ENCODE results near the gene HAGH.

Gene HAGH

DNA sequence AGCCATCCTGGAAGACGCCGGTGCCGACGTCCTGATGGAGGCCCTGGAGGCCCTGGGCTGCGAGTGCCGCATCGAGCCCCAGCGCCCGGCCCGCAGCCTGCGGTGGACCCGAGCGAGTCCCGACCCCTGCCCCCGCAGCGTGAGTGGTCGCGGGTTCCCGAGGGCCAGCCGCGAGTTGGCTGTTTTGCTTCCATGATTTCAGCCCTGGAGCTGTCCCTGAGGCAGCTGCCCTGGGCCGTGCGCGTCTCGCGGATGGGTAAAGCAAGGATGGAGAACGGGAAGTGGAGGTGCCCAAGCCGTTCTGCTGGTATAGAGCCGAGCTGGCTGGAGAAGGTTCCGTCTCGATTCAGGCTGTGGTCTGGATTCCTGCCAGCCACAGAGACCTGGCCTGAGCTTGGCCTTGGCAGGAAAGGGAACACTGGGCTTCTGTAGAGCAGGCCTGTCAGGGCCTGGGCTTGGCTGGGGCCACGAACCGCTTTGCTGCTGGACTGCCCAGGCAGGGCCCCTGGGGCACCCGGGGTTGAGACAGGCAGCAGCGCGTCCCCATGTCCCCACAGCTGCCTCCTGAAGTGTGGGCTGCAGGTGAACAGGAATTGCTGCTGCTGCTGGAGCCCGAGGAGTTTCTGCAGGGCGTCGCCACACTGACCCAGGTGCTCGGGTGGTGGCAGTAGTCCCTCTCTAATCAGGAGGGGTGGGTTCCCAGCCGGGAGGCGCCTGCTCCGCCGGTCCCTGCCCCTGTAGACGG, 52.8 kb downstream of the HAGH start:
- no peak for DNase-seq (ENCODE audit: low read depth)

DNA sequence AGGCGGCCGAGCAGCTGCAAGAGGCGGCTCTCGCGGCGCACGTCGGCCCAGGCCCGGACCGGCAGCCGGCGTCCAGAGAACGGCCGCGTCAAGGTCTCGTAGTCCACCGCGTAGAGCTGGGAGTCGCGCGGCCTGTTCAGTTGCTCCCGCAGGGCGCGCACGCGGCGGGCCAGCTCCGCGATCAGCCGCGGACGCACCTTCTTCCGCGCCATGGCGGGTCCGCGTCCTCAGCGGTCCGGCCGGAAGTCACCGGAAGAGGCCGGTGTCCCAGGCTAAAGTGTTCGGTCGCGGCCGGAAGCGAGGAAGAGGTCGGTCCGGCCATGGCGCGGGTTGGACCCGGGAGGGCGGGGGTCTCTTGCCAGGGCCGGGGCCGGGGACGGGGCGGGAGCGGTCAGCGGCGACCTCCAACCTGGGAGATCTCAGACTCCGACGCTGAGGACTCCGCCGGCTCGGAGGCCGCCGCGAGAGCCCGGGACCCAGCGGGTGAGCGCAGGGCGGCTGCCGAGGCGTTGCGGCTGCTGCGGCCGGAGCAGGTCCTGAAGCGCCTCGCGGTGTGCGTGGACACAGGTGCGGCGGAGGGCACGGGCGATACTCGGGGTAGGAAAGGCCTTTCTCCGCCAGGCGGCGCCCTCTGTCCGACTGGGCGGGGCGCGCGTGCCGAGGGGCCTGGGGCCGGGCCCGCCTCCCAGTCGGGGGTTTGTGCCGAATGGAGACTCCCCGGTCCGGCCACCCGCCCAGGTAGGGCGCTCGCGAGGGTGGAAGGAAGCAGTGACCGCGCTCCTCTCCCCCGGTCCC, 53.5 kb downstream of the HAGH start, which contains the start of gene MRPS34:
Gene MRPS34 (minus strand): TSS at position 227 of the 795 bp plus-strand sequence. CDS start 15 bp downstream, at position 212.
- peak; percentile 71 for DNase-seq (ENCODE audit: low read depth)

DNA sequence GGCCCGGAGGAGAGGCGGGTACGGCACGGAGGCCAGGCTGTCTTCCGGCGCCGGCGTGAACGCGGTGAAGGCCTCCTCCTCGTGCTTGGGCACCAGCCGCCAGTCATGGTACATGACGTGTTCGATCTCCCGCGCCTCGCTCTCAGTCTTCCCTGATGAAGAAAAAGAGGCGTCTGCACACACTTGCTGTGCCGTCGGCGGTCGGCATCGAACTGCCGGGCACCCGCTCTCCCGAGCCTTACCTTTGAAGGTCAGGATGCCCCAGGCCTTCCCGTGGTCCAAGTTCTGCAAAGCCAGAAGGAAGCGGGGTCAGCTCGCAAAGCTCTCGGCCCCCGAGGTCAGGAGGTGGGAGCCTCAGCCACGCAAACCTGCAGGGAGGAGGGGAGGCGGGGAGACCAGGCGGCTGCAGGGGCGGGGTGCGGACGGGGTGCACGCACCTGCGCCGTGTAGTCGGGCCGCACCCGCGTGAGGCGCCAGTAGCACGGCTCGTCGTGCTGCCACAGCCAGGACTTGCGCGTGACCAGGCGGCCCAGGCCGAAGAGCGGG, 54.2 kb downstream of the HAGH start, which contains the start of gene EME2:
Gene EME2 (plus strand): TSS at position 449 of the 546 bp plus-strand sequence. CDS start 418 bp downstream, outside the sequence.
- peak; percentile 33 for DNase-seq (ENCODE audit: low read depth)

DNA sequence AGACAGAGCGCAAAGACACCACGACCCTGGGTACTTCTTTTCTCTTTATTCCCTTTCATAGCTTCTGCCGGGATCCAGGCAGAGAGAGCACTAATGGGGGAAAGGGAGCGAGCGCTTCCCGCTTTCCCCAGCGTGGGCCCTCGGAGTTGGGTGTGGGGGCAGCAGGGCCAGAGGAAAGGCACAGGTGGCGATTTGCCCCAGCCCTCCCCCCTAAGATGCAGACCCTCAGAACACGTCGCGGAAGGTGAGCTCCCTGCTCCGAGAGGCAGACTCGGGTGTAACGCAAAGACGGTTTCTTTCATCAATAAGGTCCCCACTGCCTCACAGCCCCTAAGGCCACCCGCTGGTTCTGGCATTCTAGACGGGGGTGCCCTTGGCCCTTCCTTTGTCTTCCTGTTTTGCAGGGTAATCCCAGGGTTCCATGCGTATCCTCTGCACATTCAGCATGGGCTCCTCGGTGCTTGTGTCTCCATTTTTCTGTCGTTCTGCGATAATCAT, 54.7 kb downstream of the HAGH start:
- no peak for DNase-seq (ENCODE audit: low read depth)

DNA sequence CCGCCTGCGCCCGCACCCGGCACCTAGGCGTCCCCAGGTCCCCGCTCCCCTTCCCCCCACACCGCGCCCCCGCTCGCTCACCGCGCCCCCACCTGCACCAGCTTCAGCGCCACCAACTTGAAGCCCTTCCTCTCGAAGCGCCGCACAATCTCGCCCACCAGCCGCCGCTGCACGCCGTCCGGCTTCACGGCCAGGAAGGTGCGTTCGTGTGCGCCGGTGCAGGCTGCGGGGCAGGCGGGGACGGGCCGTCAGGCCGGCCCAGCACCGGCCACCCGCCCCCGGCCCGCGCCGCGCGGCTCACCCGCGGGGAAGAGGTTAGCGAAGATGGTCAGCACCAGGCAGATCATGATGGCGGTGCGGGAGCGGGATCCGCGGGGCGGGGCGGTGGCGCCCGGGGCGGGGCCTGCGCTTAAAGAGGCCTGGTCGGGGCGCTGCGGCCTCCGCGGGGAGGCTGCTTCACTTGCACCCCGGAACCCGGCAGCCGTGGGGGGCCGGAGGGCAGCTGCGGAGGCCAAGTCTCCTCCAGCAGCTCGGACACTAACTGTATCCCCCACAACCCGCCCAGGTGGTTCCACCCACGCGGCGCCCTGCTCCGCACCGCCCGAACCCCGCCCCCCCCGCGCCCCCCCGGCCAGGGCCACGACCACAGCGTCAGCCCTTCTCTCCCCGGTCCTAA, 55.3 kb downstream of the HAGH start, which contains the start of gene NME3:
Gene NME3 (minus strand): TSS at position 356 of the 676 bp plus-strand sequence. CDS start 9 bp downstream, at position 347.
- DNase-seq (ENCODE audit: low read depth), result peak; percentile 64

DNA sequence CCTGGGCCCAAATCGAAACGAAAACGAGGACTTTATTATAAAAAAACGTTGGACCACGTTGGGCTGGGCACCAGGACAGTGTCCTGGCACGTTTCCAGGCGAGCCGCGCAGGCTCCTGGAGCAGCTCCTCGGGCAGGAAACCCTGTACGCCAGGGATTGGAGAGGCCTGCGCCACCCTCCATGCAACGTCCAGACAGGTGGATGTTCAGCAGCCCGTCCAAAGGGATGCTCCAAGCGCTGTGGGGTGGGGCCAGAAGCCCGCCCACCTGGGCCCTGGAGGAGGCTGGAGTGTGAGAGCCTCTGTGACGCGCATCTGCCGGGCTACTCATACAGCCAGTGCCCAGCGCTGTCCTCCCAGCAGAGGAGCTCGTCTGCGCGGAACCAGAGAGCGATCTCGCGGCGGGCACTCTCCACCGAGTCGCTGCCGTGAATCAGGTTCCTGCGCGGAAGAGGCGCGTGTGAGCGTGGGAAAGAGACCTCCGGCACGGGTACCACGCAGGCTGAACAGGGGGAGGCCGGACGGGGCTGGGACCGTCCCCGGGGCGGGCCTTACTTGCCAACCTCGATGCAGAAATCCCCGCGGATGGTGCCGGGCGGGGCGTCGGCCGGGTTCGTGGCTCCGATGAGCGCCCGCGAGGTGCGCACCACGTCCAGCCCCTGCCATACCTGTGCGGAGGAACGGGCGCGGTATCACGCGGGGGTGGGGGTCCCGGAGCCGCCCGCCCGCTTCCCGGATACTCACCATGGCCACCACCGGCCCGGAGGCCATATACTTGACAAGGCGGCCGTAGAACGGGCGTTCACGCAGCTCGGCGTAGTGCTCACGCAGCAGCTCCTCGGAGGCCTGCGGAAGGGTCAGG, 56.1 kb downstream of the HAGH start:
- DNase-seq (ENCODE audit: low read depth), result peak; percentile 22

DNA sequence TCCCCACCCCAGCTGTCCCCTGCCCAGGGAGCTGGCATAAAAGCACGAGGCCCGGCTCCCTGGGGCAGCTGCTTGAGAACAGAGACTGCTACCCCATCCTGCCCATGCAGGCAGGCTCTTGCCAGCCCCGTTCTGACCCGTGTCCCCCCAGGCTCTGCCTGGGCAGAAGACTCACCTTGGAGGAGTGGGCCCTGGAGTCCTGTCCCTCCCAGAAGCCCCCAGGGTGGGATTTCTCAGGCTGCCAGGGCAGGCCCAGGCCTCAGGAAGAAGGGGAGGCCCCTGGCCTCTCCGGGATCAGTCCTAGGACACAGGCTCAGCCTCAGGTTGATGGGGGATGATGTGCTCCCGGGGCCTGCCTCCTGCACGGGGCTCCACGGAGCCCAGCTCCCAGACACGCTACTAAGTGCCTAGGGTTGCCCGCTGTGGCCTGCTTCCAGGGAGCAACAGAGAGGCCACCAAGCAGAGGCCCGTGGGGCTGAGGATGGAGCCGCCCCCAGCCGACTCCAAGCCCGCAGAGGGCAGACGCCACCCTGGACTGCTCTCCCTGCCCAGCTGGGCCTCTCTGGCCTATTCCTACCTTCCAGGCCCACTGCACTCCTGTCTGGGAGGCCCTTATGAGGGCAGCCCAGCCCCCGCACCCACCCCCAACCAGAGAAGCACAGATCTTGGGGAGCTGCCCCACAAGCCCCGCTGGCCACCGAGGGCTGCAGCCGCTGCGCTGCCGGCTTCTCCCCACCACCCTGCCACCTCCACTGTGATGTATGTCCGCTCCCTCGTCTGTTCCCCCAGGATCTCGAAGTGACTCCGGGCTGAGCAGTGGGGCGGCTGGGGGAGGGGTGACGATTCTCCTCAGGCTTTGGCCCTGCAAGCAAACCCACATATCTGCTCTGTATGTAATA, 57.0 kb downstream of the HAGH start:
- no peak for DNase-seq (ENCODE audit: low read depth)

DNA sequence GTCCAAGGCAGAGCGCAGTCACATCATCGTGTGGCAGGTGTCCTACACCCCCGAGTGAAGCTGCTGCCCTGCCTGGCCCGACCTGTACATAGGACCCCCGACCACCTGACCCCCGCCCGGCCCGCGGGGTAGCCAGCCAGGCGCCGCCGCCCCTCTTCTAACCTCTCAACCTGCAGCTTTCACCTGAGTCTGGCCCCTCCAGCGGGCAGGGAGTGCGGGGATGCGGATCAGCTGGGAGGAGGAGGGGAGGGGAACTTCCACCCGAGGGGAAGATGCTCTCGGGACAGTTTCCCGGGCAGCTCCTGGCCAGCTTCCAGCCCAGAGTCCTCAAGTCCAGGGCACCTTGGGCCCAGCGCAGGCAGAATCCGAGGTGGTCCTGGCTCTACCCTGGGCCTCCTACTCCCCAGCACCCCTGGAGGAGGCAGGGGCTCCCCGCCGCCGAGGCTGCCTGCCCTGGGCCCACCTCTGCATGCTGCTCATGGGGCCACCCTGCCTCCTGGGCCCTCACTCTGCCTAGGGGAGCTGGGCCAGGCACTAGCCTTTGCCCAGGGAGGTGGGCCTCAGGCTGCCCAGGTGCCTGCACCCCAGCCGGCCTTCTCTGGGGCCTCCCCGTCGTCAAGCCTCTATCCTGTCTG, 57.7 kb downstream of the HAGH start:
- DNase-seq (ENCODE audit: low read depth), result no peak

DNA sequence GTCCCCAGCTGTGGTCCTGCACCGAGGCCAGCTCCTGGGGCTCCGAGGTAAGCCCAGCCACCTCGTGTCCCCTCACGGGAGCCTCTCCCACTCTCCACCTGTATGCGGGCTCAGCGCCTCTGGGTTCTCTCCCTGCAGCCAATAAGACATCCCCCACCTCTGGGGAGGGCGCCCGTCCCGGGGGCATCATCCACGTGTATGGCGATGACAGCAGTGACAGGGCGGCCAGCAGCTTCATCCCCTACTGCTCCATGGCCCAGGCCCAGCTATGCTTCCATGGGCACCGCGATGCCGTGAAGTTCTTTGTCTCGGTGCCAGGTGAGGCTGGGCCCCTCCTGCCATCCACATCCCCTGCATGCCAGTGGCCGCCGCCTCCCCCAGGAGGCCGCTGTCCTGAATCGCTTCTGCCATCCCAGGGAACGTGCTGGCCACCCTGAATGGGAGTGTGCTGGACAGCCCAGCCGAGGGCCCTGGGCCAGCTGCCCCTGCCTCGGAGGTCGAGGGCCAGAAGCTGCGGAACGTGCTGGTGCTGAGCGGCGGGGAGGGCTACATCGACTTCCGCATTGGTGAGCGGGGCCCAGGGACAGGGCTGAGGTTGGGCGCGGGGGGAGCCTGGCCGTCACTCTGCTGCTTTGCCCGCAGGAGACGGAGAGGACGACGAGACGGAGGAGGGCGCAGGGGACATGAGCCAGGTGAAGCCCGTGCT, 58.4 kb downstream of the HAGH start:
- DNase-seq (ENCODE audit: low read depth), result no peak

DNA sequence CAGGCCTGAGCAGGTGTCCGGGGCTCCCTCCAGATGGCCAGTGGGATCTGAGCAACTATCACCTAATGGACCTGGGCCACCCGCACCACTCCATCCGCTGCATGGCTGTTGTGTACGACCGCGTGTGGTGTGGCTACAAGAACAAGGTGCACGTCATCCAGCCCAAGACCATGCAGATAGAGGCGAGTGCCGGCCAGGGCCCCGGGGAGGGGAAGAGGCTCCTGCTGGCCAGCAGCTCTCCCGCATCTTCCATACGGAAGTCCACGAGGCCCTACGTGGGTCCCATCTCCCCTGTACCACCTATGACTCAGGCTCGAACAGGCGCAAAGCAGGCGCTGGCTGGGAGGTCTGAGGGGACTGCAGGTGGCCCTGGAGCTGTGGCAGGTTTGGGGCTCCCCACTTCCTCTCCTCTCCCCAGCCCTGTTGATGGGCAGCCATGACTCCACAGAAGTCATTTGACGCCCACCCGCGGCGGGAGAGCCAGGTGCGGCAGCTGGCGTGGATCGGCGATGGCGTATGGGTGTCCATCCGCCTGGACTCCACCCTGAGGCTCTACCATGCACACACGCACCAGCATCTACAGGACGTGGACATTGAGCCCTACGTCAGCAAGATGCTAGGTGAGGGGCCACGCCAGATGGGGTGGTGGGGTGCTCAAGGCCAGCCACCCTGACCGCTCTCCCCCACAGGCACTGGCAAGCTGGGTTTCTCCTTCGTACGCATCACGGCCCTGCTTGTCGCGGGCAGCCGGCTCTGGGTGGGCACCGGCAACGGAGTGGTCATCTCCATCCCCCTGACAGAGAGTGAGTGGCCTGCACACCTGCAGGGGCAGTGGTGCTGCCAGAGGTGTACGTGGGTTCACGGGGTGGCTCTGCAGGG, 59.3 kb downstream of the HAGH start:
- DNase-seq (ENCODE audit: low read depth), result no peak

DNA sequence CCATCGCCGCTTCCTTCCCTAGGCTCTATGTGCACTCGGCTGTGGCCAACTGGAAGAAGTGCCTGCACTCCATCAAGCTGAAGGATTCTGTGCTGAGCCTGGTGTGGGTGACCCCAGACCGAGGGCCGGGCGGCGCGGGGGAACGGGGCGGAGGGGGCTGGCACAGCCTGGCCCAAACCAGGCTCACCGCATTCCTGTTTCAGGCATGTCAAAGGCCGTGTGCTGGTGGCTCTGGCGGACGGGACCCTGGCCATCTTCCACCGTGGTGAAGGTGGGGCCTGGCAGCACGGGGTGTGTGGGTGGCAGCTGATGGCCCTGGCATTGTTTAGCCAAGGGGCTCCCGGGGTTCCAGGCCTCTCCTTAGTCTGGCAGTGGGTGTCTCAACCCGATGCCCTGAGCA, 59.9 kb downstream of the HAGH start:
- no peak for DNase-seq (ENCODE audit: low read depth)

DNA sequence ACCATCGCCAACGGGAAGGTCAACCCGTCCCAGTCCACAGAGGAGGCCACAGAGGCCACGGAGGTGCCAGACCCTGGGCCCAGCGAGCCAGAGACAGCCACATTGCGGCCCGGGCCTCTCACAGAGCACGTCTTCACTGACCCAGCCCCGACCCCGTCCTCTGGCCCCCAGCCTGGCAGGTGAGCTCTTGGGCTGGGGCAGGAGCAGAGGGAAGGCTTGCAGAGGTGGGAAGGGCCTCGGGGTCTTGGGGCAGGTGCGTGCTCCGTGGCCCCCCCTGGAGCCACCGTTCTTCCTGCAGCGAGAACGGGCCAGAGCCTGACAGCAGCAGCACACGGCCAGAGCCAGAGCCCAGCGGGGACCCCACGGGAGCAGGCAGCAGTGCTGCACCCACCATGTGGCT, 60.4 kb downstream of the HAGH start:
- no peak for DNase-seq (ENCODE audit: low read depth)

DNA sequence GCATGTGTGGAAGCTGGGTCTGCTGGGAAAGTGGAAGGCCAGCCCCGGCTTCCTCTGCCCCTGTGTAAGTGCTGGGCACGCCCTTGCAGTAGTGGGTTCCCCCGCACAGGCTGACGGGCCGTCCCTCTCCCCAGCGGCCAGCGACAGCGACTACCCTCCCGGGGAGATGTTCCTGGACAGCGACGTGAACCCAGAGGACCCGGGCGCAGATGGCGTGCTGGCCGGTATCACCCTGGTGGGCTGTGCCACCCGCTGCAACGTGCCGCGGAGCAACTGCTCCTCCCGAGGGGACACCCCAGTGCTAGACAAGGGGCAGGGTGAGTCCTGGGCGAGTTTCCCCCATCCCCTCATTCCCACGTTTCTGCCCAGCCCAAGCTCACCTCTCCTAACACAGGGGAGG, 60.8 kb downstream of the HAGH start:
- no peak for DNase-seq (ENCODE audit: low read depth)

DNA sequence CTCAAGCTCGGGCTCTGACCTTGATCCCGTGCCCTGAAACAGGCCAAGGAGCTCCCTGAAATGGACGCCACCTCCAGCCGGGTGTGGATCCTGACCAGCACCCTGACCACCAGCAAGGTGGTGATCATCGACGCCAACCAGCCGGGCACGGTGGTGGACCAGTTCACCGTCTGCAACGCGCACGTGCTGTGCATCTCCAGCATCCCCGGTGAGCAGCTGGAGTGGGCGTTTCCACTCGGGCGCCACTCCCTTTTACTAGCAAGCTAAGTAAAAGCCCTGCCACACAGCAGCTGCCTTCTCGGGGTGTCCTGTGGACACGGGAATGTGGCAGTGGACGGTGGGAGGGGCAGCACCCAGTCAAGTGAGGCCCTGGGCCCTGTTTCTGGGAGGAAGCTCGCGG, 61.7 kb downstream of the HAGH start:
- DNase-seq (ENCODE audit: low read depth), result no peak

DNA sequence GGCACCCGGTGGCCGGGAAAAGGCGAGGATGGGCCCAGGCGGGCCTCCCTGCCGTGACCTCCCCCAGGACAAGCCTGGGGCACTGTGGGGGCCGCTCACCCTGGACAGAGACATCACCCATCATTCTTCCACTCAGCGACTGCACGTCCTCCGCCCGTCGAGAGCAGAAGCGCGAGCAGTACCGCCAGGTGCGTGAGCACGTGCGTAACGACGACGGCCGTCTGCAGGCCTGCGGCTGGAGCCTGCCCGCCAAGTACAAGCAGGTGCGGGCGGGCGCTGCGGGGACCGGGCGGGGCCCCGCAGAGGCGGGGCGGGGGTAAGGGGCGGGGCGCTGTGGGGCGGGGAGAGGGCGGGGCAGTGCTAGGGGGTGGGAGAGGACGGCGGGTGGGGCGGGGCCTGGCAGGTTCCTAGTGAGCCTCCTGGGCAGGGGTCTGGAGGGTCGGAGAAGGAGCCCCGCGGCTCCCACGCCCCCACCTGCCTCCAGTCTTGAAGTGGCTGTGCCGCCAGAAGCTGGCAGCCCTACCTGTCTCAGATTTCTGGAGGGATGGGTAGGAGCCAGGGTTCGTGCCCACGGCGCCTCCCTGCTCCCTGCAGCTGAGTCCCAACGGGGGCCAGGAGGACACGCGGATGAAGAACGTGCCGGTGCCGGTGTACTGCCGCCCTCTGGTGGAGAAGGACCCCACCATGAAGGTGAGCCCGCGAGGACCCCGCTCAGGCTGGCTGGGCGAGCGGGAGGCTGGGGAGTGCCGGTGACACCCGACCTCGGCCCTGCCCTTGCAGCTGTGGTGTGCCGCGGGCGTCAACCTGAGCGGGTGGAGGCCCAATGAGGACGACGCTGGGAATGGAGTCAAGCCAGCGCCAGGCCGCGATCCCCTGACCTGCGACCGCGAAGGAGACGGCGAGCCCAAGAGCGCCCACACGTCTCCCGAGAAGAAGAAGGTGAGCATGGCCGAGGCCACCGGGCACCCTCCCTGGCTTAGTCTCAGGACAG, 62.8 kb downstream of the HAGH start:
- no peak for DNase-seq (ENCODE audit: low read depth)

DNA sequence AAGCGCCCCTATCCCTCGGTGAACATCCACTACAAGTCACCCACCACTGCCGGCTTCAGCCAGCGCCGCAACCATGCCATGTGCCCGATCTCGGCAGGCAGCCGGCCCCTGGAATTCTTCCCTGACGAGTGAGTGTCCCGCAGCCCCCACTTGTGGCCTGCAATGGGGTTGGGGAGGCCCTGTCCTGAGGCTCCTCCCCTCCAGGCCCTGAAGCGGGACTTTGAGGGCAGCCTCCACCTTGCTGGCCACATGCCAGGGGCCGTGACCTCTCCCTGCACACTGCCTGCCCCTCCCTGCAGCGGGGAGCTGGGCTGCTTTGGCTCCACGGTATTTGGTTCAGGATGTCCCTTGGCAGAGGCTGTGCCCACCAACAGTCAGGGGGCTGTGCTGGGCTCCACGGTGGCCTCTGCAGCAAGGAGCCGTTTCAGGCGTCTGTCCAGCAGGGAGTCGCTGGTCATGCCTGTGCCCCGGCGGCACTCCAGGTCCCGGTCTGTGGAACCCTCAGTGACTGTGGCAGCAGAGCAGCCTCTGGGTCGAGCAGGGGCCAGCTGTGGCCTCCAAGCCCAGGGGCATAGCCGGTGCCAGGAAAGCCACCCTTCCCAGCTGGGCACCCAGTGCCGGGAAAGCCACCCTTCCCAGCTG, 63.6 kb downstream of the HAGH start:
- DNase-seq (ENCODE audit: low read depth), result no peak
